PC-9 (cell line): ENCODE results near the gene SPRTN.

ENCODE experiments used
- CTCF ChIP-seq: fragments of 200-600 bp; sonication (generic); conservative IDR thresholded peaks from 2 replicates; pipeline ENCODE4 v1.6.1; 2017; ENCODE audit warnings: mixed run types, antibody characterized with exemption, mild to moderate bottlenecking, moderate library complexity
- EZH2 ChIP-seq: fragments of 200-600 bp; sonication (generic); IDR thresholded peaks from 2 replicates; pipeline ENCODE4 v1.8.0; 2017; ENCODE audit warnings: antibody characterized with exemption, low read depth

- TF ChIP-seq CTCF (no peak), EZH2 (no peak)
Measured at GRCh38 chr1:231310391-231310934, 27.6 kb upstream of the SPRTN start.
